ENCODE measurements around the gene SLC9A7.
"Not testable (repeated sequence)": the region's sequence is repeated elsewhere in the genome, so short reads cannot be mapped to it uniquely, and the experiment has no call there.

DNA sequence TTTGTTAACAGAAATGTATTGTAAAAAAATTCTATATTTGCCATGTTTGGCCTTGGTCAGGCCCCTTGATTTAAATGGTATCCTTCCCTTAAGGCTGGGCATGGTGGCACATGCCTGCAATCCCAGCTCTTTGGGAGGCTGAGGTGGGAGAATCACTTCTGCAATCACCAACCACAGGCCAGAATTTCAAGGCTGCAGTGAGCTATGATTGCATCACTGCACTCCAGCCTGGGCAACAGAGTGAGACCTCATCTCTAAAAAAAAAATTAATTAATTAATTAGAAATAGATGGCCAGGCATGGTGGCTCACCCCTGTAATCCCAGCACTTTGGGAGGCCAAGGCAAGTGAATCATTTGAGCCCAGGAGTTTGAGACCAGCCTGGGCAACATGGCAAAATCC lies 25.5 kb upstream of the SLC9A7 start:
- TF ChIP-seq, protein P1, sequence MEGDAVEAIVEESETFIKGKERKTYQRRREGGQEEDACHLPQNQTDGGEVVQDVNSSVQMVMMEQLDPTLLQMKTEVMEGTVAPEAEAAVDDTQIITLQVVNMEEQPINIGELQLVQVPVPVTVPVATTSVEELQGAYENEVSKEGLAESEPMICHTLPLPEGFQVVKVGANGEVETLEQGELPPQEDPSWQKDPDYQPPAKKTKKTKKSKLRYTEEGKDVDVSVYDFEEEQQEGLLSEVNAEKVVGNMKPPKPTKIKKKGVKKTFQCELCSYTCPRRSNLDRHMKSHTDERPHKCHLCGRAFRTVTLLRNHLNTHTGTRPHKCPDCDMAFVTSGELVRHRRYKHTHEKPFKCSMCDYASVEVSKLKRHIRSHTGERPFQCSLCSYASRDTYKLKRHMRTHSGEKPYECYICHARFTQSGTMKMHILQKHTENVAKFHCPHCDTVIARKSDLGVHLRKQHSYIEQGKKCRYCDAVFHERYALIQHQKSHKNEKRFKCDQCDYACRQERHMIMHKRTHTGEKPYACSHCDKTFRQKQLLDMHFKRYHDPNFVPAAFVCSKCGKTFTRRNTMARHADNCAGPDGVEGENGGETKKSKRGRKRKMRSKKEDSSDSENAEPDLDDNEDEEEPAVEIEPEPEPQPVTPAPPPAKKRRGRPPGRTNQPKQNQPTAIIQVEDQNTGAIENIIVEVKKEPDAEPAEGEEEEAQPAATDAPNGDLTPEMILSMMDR (IDR thresholded peaks at IDR 0.05) = not testable (repeated sequence)
- TF ChIP-seq POLR2A (IDR thresholded peaks at IDR 0.05) = not testable (repeated sequence)

Measured in adrenal gland (tissue), 5 donors.